IMR-90 (cell line): ENCODE results near the gene HMOX2. TPM values are rescaled to one million over a fixed set of nuclear protein-coding genes. Genes with fewer than 3 reads are reported as not detected.

Source experiments
- ATAC-seq: fragments of 200-7000 bp; cut with Tn5 transposase; 2 replicates; pipeline ENCODE4 v1.9.1; 2020; ENCODE audit warnings: low read depth, mild to moderate bottlenecking, moderate library complexity
- BruUV-seq: library from RNA; stranded (reverse); fragments of 400-500 nt; replicated peaks from 2 replicates; lab custom pipeline; 2021; lab: Mats Ljungman, UMichigan
- CTCF ChIA-PET: fragments of 300-600 bp; formaldehyde crosslinking; extraction: SDS; loops from one replicate; lab custom pipeline; 2021; ENCODE audit warnings: antibody characterized with exemption; lab: Yijun Ruan, JAX
- POLR2A ChIA-PET: fragments of 300-600 bp; sonication (Branson Sonifier 250); formaldehyde crosslinking; loops from one replicate; lab custom pipeline; 2022; ENCODE audit warnings: antibody characterized with exemption; ENCODE audit not compliant: unreplicated experiment; lab: Charles Lee
- DNase-seq: peaks from one replicate; pipeline ENCODE4 v3.0.0; 2013
- H2AFZ ChIP-seq: replicated peaks from 2 replicates; pipeline ENCODE3; 2013; ENCODE audit warnings: low read length, mild to moderate bottlenecking; ENCODE audit not compliant: poor library complexity
- H2AK5ac ChIP-seq: 2 replicates; pipeline ENCODE4 v1.6.1; 2013; ENCODE audit warnings: low read depth, low read length, inconsistent platforms
- H2AK9ac ChIP-seq: replicated peaks from 2 replicates; pipeline ENCODE3; 2013; ENCODE audit warnings: mild to moderate bottlenecking, low read depth, low read length, moderate library complexity; ENCODE audit not compliant: poor library complexity
- H2BK120ac ChIP-seq: 2 replicates; pipeline ENCODE4 v1.6.1; 2013; ENCODE audit warnings: low read depth, low read length, inconsistent platforms
- H2BK15ac ChIP-seq: 3 replicates; pipeline ENCODE4 v1.6.1; 2013; ENCODE audit warnings: low read depth, low read length, inconsistent platforms
- H2BK20ac ChIP-seq: 2 replicates; pipeline ENCODE4 v1.6.1; 2013; ENCODE audit warnings: low read depth, mild to moderate bottlenecking, inconsistent platforms, low read length, moderate library complexity
- H2BK5ac ChIP-seq: 2 replicates; pipeline ENCODE4 v1.6.1; 2013; ENCODE audit warnings: mild to moderate bottlenecking, low read depth, low read length, inconsistent platforms; ENCODE audit not compliant: poor library complexity, severe bottlenecking
- H3K14ac ChIP-seq: replicated peaks from 2 replicates; pipeline ENCODE4 v1.6.1; 2013; ENCODE audit warnings: low read depth, low read length, inconsistent platforms
- H3K18ac ChIP-seq: 2 replicates; pipeline ENCODE4 v1.6.1; 2013; ENCODE audit warnings: low read depth, low read length, control low read depth
- H3K23ac ChIP-seq: 2 replicates; pipeline ENCODE4 v1.6.1; 2013; ENCODE audit warnings: low read depth, low read length, inconsistent platforms
- H3K27ac ChIP-seq: 2 replicates; pipeline ENCODE4 v1.5.1; 2013; ENCODE audit warnings: mild to moderate bottlenecking, control low read depth, low read length; ENCODE audit not compliant: insufficient read depth
- H3K27me3 ChIP-seq: 2 replicates; pipeline ENCODE4 v1.6.1; 2013; ENCODE audit warnings: low read length; ENCODE audit not compliant: control insufficient read depth, insufficient read depth
- H3K36me3 ChIP-seq: 2 replicates; pipeline ENCODE4 v1.6.1; 2013; ENCODE audit warnings: low read length, mixed read lengths; ENCODE audit not compliant: control insufficient read depth, insufficient read depth
- H3K4ac ChIP-seq: 2 replicates; pipeline ENCODE4 v1.6.1; 2013; ENCODE audit warnings: low read depth, low read length, inconsistent platforms
- H3K4me1 ChIP-seq: 2 replicates; pipeline ENCODE4 v1.6.1; 2013; ENCODE audit warnings: low read length, mixed read lengths; ENCODE audit not compliant: control insufficient read depth, insufficient read depth
- H3K4me2 ChIP-seq: 2 replicates; pipeline ENCODE4 v1.6.1; 2013; ENCODE audit warnings: low read depth, mild to moderate bottlenecking, control low read depth, low read length, moderate library complexity
- H3K4me3 ChIP-seq: 2 replicates; pipeline ENCODE4 v1.5.1; 2013; ENCODE audit warnings: low read depth, mild to moderate bottlenecking, control low read depth, low read length, moderate library complexity; ENCODE audit not compliant: insufficient read depth
- H3K56ac ChIP-seq: 2 replicates; pipeline ENCODE4 v1.6.1; 2013; ENCODE audit warnings: low read length, inconsistent platforms; ENCODE audit not compliant: insufficient read depth; ENCODE audit errors: extremely low read depth
- H3K79me1 ChIP-seq, 2 experiments: 2 replicates each; pipeline ENCODE4 v1.6.1; 2013; ENCODE audit warnings: low read length in 2 of 2, inconsistent platforms in 1 of 2, low read depth in 1 of 2
- H3K9ac ChIP-seq: 2 replicates; pipeline ENCODE4 v1.6.1; 2013; ENCODE audit warnings: low read depth, low read length, control low read depth
- H3K9me1 ChIP-seq: 2 replicates; pipeline ENCODE4 v1.6.1; 2013; ENCODE audit warnings: low read length, inconsistent platforms; ENCODE audit not compliant: insufficient read depth
- H3K9me3 ChIP-seq: 2 replicates; pipeline ENCODE4 v1.6.1; 2013; ENCODE audit warnings: low read length; ENCODE audit not compliant: control insufficient read depth, insufficient read depth
- H4K20me1 ChIP-seq: 2 replicates; pipeline ENCODE4 v1.6.1; 2013; ENCODE audit warnings: low read length, inconsistent platforms; ENCODE audit not compliant: insufficient read depth
- H4K5ac ChIP-seq: 2 replicates; pipeline ENCODE4 v1.6.1; 2013; ENCODE audit warnings: mild to moderate bottlenecking, low read depth, low read length, control low read depth
- H4K8ac ChIP-seq, 2 experiments: 2 replicates each; pipeline ENCODE4 v1.6.1; 2013; ENCODE audit warnings: low read depth in 2 of 2, low read length in 2 of 2, control low read depth in 1 of 2, inconsistent platforms in 1 of 2
- H4K91ac ChIP-seq: 2 replicates; pipeline ENCODE4 v1.6.1; 2013; ENCODE audit warnings: low read depth, low read length, inconsistent platforms; ENCODE audit not compliant: insufficient read depth
- BHLHE40 ChIP-seq: fragments of 150-350 bp; IDR thresholded peaks from 2 replicates; pipeline ENCODE4 v1.6.1; 2016; ENCODE audit warnings: mild to moderate bottlenecking, low read depth, low read length
- CEBPB ChIP-seq: IDR thresholded peaks from 2 replicates; pipeline ENCODE4 v1.6.1; 2012; ENCODE audit warnings: low read depth, low read length, improper control_type of control experiment
- CHD1 ChIP-seq: IDR thresholded peaks from 2 replicates; pipeline ENCODE4 v1.6.1; 2012; ENCODE audit warnings: low read depth, low read length, improper control_type of control experiment
- ELK1 ChIP-seq: fragments of 150-350 bp; IDR thresholded peaks from 2 replicates; pipeline ENCODE4 v1.6.1; 2016; ENCODE audit warnings: low read depth, mild to moderate bottlenecking, low read length, moderate library complexity, borderline replicate concordance
- FOS ChIP-seq: fragments of 150-350 bp; IDR thresholded peaks from 2 replicates; pipeline ENCODE4 v1.6.1; 2016; ENCODE audit warnings: low read depth, low read length
- MAFK ChIP-seq: IDR thresholded peaks from 2 replicates; pipeline ENCODE4 v1.6.1; 2012; ENCODE audit warnings: low read depth, low read length, improper control_type of control experiment
- MAZ ChIP-seq: IDR thresholded peaks from 2 replicates; pipeline ENCODE4 v1.6.1; 2012; ENCODE audit warnings: low read depth, mild to moderate bottlenecking, low read length, improper control_type of control experiment, moderate library complexity, borderline replicate concordance
- MXI1 ChIP-seq: IDR thresholded peaks from 2 replicates; pipeline ENCODE4 v1.6.1; 2012; ENCODE audit warnings: low read depth, mild to moderate bottlenecking, low read length, moderate library complexity, borderline replicate concordance
- NFE2L2 ChIP-seq: fragments of 150-350 bp; IDR thresholded peaks from 2 replicates; pipeline ENCODE4 v1.6.1; 2016; ENCODE audit warnings: low read depth, mild to moderate bottlenecking, low read length
- POLR2A ChIP-seq: IDR thresholded peaks from 2 replicates; pipeline ENCODE4 v1.6.1; 2012; ENCODE audit warnings: mild to moderate bottlenecking, low read depth, low read length
- RCOR1 ChIP-seq: IDR thresholded peaks from 2 replicates; pipeline ENCODE4 v1.6.1; 2012; ENCODE audit warnings: mild to moderate bottlenecking, low read length, improper control_type of control experiment; ENCODE audit not compliant: insufficient replicate concordance
- RFX5 ChIP-seq: IDR thresholded peaks from 2 replicates; pipeline ENCODE4 v1.8.0; 2012; ENCODE audit warnings: low read depth, mild to moderate bottlenecking, low read length, moderate library complexity
- SMC3 ChIP-seq: fragments of 150-350 bp; IDR thresholded peaks from 2 replicates; pipeline ENCODE4 v1.6.1; 2016; ENCODE audit warnings: low read depth, mild to moderate bottlenecking, antibody characterized with exemption, low read length, moderate library complexity
- WGBS, 2 experiments: methylation state at CpG; one replicate each; pipeline versions ENCODE4 v1.1.5 to v1.1.7; 2013; ENCODE audit warnings: missing lambda C conversion rate in 2 of 2; ENCODE audit not compliant: insufficient read length in 1 of 2; ENCODE audit errors: extremely low coverage in 2 of 2; 5-methylcytosine and 5-hydroxymethylcytosine counted together
- dilution Hi-C: fragments of 300-500 bp; cut with HindIII; formaldehyde crosslinking; loops from one replicate; pipeline ENCODE4 v1.14.3; 2018; ENCODE audit warnings: low sequenced_read_pairs; ENCODE audit not compliant: unreplicated experiment
- in situ Hi-C: fragments of 300-500 bp; cut with MboI; formaldehyde crosslinking; loops from 3 replicates; pipeline ENCODE4 v1.14.3; 2019; ENCODE audit warnings: low sequenced_read_pairs, inconsistent platforms, mixed read lengths
- intact Hi-C: fragments of 100-400 bp; cut with micrococcal nuclease; formaldehyde crosslinking; loops from 2 replicates; pipeline ENCODE4 v1.10.0; 2022
- polyA plus RNA-seq, 3 experiments: library from polyadenylated mRNA; depleted of rRNA; stranded (reverse); fragments of >200 nt; gene quantifications; 2 replicates each; pipeline ENCODE4 v1.2.3, GENCODE V29; 2012; ENCODE audit warnings: low replicate concordance in 1 of 3
- total RNA-seq: library from RNA; depleted of rRNA; stranded (reverse); fragments of >200 nt; gene quantifications from 2 replicates; pipeline ENCODE4 v1.2.3, GENCODE V29; 2012
- TF ChIP-seq, protein P1 (sequence below): fragments of 150-350 bp; IDR thresholded peaks from 2 replicates; pipeline ENCODE4 v1.6.1; 2017; ENCODE audit warnings: mild to moderate bottlenecking, antibody characterized with exemption, low read length, low read depth

The HMOX2 gene
- total and polyA plus RNA-seq, 2 of the 4 experiments (the other 2 are of a cell fraction): 93.9 to 98.8 TPM

GRCh38 chr16:4525069-4525468 lies 48.9 kb downstream of the HMOX2 start:
- no peak for TF ChIP-seq NFE2L2
- TF ChIP-seq MAZ: no peak
- no peak for TF ChIP-seq SMC3
- TF ChIP-seq FOS: no peak
- TF ChIP-seq, protein P1, sequence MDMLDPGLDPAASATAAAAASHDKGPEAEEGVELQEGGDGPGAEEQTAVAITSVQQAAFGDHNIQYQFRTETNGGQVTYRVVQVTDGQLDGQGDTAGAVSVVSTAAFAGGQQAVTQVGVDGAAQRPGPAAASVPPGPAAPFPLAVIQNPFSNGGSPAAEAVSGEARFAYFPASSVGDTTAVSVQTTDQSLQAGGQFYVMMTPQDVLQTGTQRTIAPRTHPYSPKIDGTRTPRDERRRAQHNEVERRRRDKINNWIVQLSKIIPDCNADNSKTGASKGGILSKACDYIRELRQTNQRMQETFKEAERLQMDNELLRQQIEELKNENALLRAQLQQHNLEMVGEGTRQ: no peak
- no peak for TF ChIP-seq RCOR1
- no peak for TF ChIP-seq MXI1
- no peak for TF ChIP-seq MAFK
- TF ChIP-seq CHD1: no peak
- TF ChIP-seq CEBPB: no peak
- no peak for TF ChIP-seq RFX5
- no peak for TF ChIP-seq ELK1
- TF ChIP-seq POLR2A: no peak
- TF ChIP-seq BHLHE40: no peak
- no peak for DNase-seq
- Histone ChIP-seq H2BK20ac (no peak overlapping the region), H3K18ac (no peak overlapping the region), H3K14ac (no peak overlapping the region), H4K91ac (no peak overlapping the region), H3K27ac (no peak overlapping the region), H3K27me3 (no peaks in the 10 kb centered on the region), H2AFZ (no peak overlapping the region), H3K23ac (no peak overlapping the region), H3K56ac (no peak overlapping the region), H3K9ac (no peak overlapping the region), H3K9me1 (peaks cover 33% of the 10 kb centered on the region), H3K4me1 (peaks cover 16% of the 10 kb centered on the region), H2BK5ac (no peak overlapping the region), H4K5ac (no peak overlapping the region), H2AK9ac (no peak overlapping the region), H4K20me1 (peaks cover 21% of the 10 kb centered on the region), H2BK120ac (no peak overlapping the region), H3K36me3 (no peaks in the 10 kb centered on the region), H3K4me2 (no peak overlapping the region), H3K9me3 (no peaks in the 10 kb centered on the region), H2BK15ac (no peak overlapping the region), H2AK5ac (no peak overlapping the region), H3K79me1 (peaks cover 0 to 73% of the 10 kb centered on the region in 2 experiments; a peak in 3 of 4 replicates), H3K4me3 (no peak overlapping the region), H3K4ac (no peak overlapping the region), H4K8ac (no peak overlapping the region)
- 80% methylated on average over 2 of the region's 7 CpGs; no CpG with 5 or more reads in 1 of the 2 experiments for WGBS, 2 experiments
- intact Hi-C loops (no loop called here), in situ Hi-C loops (no loop called here), dilution Hi-C loops (no loop called here)
- POLR2A ChIA-PET: no interaction called here
- BruUV-seq: no TSS peak
- CTCF ChIA-PET: no interaction called here
- no peak for ATAC-seq
